Stimulated activated effector memory CD8-positive, alpha-beta T cell treated with anti-CD3 and anti-CD28 coated beads, Interleukin-12 subunit alpha, Interleukin-12 subunit beta, amount 100 ng/mL, for 72 hours (primary cell): ENCODE results near the gene TMPRSS3.
"Not testable (repeated sequence)": the region's sequence is repeated elsewhere in the genome, so short reads cannot be mapped to it uniquely, and the experiment has no call there.

Experiments used
- ATAC-seq: fragments of 150-1000 bp; cut with Tn5 transposase; 2 replicates; pipeline ENCODE4 v1.10.0; 2021
- DNase-seq, 2 donors: peaks; one replicate each; pipeline ENCODE4 v3.0.0; 2021 to 2022; ENCODE audit warnings: low spot score in 2 of 2
- H3K27ac Mint-ChIP-seq: one replicate; pipeline ENCODE4 v1.8.0; 2022; ENCODE audit warnings: mild to moderate bottlenecking, mixed read lengths
- H3K36me3 Mint-ChIP-seq: one replicate; pipeline ENCODE4 v1.8.0; 2022; ENCODE audit warnings: mild to moderate bottlenecking, mixed read lengths
- H3K4me1 Mint-ChIP-seq: one replicate; pipeline ENCODE4 v1.8.0; 2022; ENCODE audit warnings: mixed read lengths
- H3K4me3 Mint-ChIP-seq: one replicate; pipeline ENCODE4 v1.8.0; 2022; ENCODE audit warnings: mild to moderate bottlenecking, mixed read lengths
- H3K9me3 Mint-ChIP-seq: one replicate; pipeline ENCODE4 v1.8.0; 2022; ENCODE audit warnings: mixed read lengths

Gene TMPRSS3

GRCh38 chr21:42418886-42419285, 23.0 kb upstream of the TMPRSS3 start:
- no peak for DNase-seq
- Mint-ChIP-seq H3K27ac (no peak overlapping the region), H3K4me3 (no peak overlapping the region), H3K9me3 (peaks cover 3% of the 10 kb centered on the region), H3K36me3 (peaks cover 98% of the 10 kb centered on the region), H3K4me1 (peaks cover 97% of the 10 kb centered on the region)
- ATAC-seq = no peak

DNA sequence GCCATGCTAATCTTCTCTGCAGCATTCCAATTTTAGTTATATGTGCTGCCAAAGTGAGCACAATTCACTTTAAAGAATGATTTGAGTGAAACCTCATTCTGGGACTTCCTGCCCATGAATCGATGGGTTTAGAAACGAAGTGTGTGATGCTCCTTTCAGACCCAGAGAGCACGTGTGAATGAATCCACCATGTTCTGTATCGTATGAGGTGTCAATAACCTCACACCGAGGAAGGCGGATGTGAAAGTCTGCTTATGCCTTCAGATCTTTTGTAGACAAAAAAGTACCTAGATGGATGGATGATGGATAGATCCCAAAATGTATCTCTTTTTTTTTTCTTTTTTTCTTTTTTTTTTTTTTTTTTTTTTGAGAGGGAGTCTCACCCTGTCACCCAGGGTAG, 21.7 kb upstream of the TMPRSS3 start:
- peaks cover 3% of the 10 kb centered on the region for H3K9me3 Mint-ChIP-seq
- ATAC-seq = peak; percentile 57
- no peak overlapping the region for H3K4me3 Mint-ChIP-seq
- peak in 1 of 2 donors; percentile 71 for DNase-seq
- H3K27ac Mint-ChIP-seq = peak overlapping the region; percentile 78
- H3K36me3 Mint-ChIP-seq = peaks cover 95% of the 10 kb centered on the region
- peaks cover 93% of the 10 kb centered on the region for H3K4me1 Mint-ChIP-seq

DNA sequence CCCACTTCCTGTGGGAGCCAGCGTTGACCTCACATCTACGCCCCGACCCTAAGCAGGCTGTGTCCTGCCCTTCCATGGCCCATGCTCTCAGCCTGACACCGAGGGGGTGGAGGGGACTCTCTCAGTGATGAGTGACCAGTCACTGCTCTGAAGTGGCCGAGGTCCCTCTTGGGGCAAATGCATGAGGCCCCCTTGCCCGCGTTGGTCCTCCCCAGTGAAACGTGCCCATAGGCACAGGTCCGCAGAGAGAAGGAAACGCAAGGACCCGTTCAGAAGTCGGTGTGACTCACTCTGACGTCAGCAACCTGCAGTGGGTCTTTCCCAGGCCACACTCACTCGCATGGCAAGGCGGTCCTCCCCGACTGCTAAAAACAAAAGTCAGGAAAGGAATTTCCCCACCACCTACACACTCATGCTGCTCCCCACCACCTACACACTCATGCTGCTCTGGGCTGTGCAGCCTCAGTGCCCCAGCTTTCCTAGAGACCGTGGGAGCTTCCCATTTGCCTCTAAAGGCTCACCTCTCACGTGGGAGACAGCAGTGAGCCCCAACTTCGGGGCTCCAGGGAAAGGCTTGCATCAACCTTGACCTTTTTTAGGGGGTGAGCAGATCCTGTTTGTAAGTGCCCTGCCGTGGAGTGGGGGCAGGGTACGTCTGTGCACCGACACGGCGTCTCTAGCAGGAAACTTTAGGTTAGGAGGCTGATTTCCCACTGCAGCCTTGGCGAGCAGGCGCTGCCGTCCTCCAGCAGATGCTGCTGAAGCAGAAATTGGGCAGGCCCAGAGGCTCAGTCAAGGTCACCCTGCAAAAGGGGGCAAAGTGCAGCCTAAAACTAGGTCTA, 19.3 kb upstream of the TMPRSS3 start:
- H3K27ac Mint-ChIP-seq = peak overlapping the region; percentile 98
- H3K4me1 Mint-ChIP-seq = peaks cover 69% of the 10 kb centered on the region
- no peak overlapping the region for H3K4me3 Mint-ChIP-seq
- no peaks in the 10 kb centered on the region for H3K9me3 Mint-ChIP-seq
- H3K36me3 Mint-ChIP-seq = peaks cover 72% of the 10 kb centered on the region
- DNase-seq = peak; percentile 74 to 94
- ATAC-seq = peak; percentile 88

DNA sequence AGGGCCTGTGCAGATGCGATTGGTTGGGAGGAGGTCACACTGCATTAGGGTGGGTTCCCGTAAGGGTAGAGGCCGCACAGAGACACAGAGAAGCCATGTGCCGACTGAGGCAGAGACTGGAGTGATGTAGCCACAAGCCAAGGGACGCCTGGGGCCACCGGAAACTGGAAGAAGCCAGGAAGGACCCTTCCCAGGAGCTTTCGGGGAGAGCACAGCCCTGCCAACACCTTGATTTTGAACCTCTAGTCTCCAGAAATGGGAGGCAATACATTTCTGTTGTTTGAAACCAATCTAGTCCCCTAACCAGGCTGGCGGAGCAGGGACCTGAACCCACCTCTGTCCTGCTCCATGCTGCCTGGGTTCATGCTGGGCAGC, 18.7 kb upstream of the TMPRSS3 start:
- Mint-ChIP-seq H3K36me3 (peaks cover 66% of the 10 kb centered on the region), H3K27ac (peak overlapping the region; percentile 98), H3K4me3 (no peak overlapping the region), H3K9me3 (no peaks in the 10 kb centered on the region), H3K4me1 (peaks cover 70% of the 10 kb centered on the region)
- DNase-seq (peak in 1 of 2 donors; percentile 65), ATAC-seq (no peak)

DNA sequence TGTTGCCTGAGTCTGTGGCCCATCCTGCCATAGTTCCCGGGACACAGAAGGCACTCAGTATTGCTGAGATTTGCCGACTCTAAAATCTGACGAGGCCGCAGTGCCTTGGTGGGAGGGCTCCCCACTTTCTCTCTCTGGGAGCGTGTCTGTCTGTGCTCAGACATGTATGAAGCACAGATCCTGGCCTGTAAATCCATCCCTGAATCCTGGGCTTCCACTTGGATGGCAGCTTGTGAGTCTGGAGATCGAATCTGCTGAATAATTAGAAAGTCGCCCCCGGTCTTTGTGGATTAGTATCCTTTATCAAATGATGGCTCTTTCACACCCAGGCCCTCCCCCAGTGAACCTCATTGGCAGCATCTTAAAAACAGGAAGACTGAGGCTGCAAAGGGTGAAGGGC, 18.2 kb upstream of the TMPRSS3 start:
- ATAC-seq = no peak

GRCh38 chr21:42413500-42413899, 17.6 kb upstream of the TMPRSS3 start:
- no peaks in the 10 kb centered on the region for H3K9me3 Mint-ChIP-seq
- H3K4me1 Mint-ChIP-seq = peaks cover 66% of the 10 kb centered on the region
- ATAC-seq = peak; percentile 62
- peaks cover 56% of the 10 kb centered on the region for H3K36me3 Mint-ChIP-seq
- no peak overlapping the region for H3K4me3 Mint-ChIP-seq
- peak overlapping the region; percentile 98 for H3K27ac Mint-ChIP-seq
- DNase-seq = peak in 1 of 2 donors; percentile 69

More for the DNA sequence above, 18.2 kb upstream of the TMPRSS3 start:
- H3K9me3 Mint-ChIP-seq = no peaks in the 10 kb centered on the region
- H3K27ac Mint-ChIP-seq = peak overlapping the region; percentile 98
- DNase-seq = no peak
- H3K4me3 Mint-ChIP-seq = no peak overlapping the region
- peaks cover 70% of the 10 kb centered on the region for H3K4me1 Mint-ChIP-seq
- peaks cover 62% of the 10 kb centered on the region for H3K36me3 Mint-ChIP-seq

DNA sequence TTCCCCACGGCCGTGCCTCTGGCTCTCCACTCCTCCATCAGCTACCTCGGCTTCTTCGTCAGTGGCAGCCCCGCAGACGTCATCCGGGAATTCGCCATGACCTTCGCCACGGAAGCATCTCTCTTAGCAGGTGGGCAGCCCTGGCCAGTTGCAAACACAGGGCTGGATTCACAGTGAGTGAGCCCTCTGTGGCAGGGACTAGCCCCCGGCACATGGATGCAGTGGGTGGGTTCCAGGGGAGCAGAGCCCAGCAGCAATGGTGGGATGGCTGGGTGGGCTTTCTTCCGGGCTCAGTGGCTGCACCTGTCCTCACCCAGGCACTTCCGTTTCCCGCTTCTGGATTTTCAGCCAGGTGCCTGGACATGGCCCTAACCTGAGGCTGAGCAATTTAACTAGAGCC, 17.2 kb upstream of the TMPRSS3 start:
- Mint-ChIP-seq H3K4me1 (peaks cover 65% of the 10 kb centered on the region), H3K36me3 (peaks cover 52% of the 10 kb centered on the region), H3K4me3 (no peak overlapping the region), H3K9me3 (no peaks in the 10 kb centered on the region), H3K27ac (peak overlapping the region; percentile 98)
- ATAC-seq (no peak), DNase-seq (no peak)

GRCh38 chr21:42412636-42412933, 16.7 kb upstream of the TMPRSS3 start:
- no peak for DNase-seq
- no peak overlapping the region for H3K27ac Mint-ChIP-seq
- no peaks in the 10 kb centered on the region for H3K9me3 Mint-ChIP-seq
- no peak for ATAC-seq
- no peak overlapping the region for H3K4me3 Mint-ChIP-seq
- H3K36me3 Mint-ChIP-seq = peaks cover 51% of the 10 kb centered on the region
- H3K4me1 Mint-ChIP-seq = peaks cover 65% of the 10 kb centered on the region

DNA sequence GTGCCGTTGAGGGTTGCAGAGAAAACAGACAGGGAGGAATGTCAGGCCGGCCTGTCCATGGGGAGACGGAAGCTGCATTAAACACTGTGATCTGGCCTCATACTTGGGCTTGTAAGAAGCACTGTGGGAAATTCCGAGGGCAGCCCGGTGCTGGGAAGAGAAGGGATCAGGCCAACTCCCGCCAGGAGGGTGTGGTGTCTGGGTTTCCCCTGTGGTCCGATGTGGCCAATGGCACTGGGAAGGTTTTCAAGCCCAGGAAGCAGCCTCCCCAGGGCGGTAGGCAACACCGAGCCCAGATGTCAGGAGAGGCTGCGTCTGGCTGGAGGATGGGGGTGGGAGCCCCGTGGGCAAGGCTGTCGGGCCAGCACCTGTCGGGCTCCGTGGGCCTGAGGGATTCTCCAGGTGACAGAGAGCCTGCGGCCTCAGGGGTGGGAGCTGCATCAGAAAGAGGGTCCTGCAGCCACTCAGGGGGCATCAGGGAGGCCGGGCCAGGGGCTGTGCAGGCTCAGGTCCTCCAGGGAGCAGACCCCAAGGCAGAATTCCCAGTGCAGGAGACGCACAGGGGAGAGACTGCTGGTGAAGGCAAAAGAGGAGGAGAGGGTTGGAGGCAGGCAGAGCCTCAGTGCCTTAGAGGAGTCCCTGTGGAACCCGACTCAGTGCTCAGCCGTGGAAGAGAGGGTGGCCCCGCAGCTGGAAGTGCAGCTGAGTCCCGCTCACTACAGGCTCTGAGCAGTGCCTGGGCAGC, 16.2 kb upstream of the TMPRSS3 start:
- Mint-ChIP-seq H3K9me3 (no peaks in the 10 kb centered on the region), H3K4me1 (peaks cover 65% of the 10 kb centered on the region), H3K36me3 (peaks cover 51% of the 10 kb centered on the region), H3K4me3 (no peak overlapping the region), H3K27ac (no peak overlapping the region)
- ATAC-seq = no peak
- no peak for DNase-seq

DNA sequence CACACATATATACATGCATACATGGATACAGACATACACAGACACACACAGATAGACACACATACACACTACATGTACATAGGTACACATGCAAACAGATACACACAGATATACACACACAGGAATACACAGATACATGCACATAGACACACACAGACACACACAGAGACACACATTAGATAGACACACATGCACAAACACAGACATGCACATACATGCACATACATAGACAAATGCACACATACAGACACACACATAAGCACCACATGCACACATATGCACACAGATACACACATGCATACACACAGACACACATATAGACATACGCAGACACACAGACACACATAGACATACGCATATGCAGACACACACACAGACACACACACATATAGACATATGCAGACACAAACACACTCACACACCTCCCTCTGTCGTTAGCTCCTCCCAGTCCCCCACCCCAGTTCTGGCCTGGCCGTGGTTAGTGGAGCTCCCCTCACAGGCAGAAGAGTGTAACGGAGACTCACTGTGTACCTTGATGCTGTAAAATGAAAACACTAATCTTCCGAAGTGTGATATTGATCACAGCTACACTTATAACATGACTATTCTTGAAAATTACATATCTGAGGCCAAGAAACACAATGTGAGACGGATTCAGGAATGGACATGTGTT, 15.5 kb upstream of the TMPRSS3 start:
- ATAC-seq (no peak), DNase-seq (no peak)
- Mint-ChIP-seq H3K36me3 (peaks cover 51% of the 10 kb centered on the region), H3K4me3 (no peak overlapping the region), H3K4me1 (peaks cover 65% of the 10 kb centered on the region), H3K9me3 (no peaks in the 10 kb centered on the region), H3K27ac (no peak overlapping the region)

GRCh38 chr21:42409366-42409765, 13.5 kb upstream of the TMPRSS3 start:
- ATAC-seq (no peak), DNase-seq (no peak)
- Mint-ChIP-seq H3K4me3 (peak overlapping the region; percentile 29), H3K36me3 (peaks cover 51% of the 10 kb centered on the region), H3K4me1 (peaks cover 53% of the 10 kb centered on the region), H3K9me3 (no peaks in the 10 kb centered on the region), H3K27ac (no peak overlapping the region)

GRCh38 chr21:42408718-42409117, 12.9 kb upstream of the TMPRSS3 start:
- peaks cover 47% of the 10 kb centered on the region for H3K4me1 Mint-ChIP-seq
- H3K36me3 Mint-ChIP-seq = peaks cover 51% of the 10 kb centered on the region
- not testable (repeated sequence) for DNase-seq, H3K9me3 Mint-ChIP-seq, H3K27ac Mint-ChIP-seq, ATAC-seq
- H3K4me3 Mint-ChIP-seq = peak overlapping the region; percentile 88

DNA sequence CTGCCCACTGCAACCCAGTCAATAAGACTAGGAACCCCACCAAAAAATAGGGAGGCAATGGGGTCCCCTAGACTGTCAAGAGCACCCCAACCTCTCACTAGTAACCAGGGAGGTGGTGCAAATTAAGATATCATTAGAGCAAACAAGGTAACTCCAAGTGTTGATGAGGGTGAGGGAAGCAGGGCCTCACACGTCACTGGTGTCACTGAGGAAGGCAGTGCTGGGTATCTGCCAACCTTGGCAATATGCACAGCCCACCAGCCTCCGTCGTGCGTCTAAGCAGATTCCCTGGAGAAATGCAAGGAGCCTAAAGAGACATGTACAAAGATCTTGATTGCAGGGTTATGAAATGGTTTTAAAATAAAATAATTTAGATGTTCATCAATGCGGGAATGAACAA, 11.6 kb upstream of the TMPRSS3 start:
- Mint-ChIP-seq H3K36me3 (peaks cover 51% of the 10 kb centered on the region), H3K9me3 (no peaks in the 10 kb centered on the region), H3K4me1 (peaks cover 45% of the 10 kb centered on the region), H3K4me3 (peak overlapping the region; percentile 88), H3K27ac (peak overlapping the region; percentile 92)
- ATAC-seq (no peak), DNase-seq (no peak)

GRCh38 chr21:42406866-42407265, 11.0 kb upstream of the TMPRSS3 start:
- peaks cover 2% of the 10 kb centered on the region for H3K9me3 Mint-ChIP-seq
- ATAC-seq (no peak), DNase-seq (no peak)
- H3K4me1 Mint-ChIP-seq = peaks cover 49% of the 10 kb centered on the region
- H3K4me3 Mint-ChIP-seq = peak overlapping the region; percentile 88
- peak overlapping the region; percentile 92 for H3K27ac Mint-ChIP-seq
- H3K36me3 Mint-ChIP-seq = peaks cover 56% of the 10 kb centered on the region

DNA sequence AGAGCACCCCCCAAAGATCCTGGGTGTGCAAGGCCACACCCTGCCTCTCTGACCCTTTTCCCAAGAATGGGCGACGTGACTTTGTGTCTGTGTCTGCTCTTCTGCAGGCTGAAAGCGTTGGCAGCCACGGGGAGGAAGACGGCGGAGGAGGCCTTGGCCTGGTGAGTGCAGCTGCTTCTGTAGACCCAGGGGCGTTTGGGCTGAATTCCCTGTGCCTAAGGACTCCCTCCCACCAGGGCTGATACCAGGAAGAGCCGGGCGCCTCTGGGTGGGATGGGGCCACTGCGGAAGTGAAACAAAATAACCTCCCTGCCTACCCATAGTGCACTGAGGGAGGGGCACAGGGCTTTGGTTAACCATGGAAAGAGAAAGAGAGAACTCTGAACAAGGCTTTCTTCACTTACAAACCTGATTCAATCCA, 10.4 kb upstream of the TMPRSS3 start:
- peak in 1 of 2 donors; percentile 76 for DNase-seq
- peaks cover 61% of the 10 kb centered on the region for H3K36me3 Mint-ChIP-seq
- ATAC-seq = peak; percentile 79
- peaks cover 6% of the 10 kb centered on the region for H3K9me3 Mint-ChIP-seq
- peak overlapping the region; percentile 92 for H3K27ac Mint-ChIP-seq
- H3K4me3 Mint-ChIP-seq = peak overlapping the region; percentile 88
- peaks cover 56% of the 10 kb centered on the region for H3K4me1 Mint-ChIP-seq
